GM18508 (cell line): Measurements from ENCODE around the gene CTNNBL1.

Source experiments
- ATAC-seq: cut with Tn5 transposase; IDR thresholded peaks from one replicate; pipeline ENCODE4 v1.9.1; 2021; ENCODE audit warnings: moderate number of reproducible peaks; ENCODE audit not compliant: insufficient read depth, unreplicated experiment

Gene CTNNBL1

GRCh38 chr20:37773291-37773826 is 79.5 kb downstream of the CTNNBL1 start:
- no peak for ATAC-seq

- ATAC-seq = no peak
Observed at GRCh38 chr20:37774156-37774555, 80.3 kb downstream of the CTNNBL1 start.

GRCh38 chr20:37775200-37775599 is 81.4 kb downstream of the CTNNBL1 start:
- ATAC-seq = no peak

GRCh38 chr20:37776049-37776448 is 82.2 kb downstream of the CTNNBL1 start:
- ATAC-seq = no peak

- no peak for ATAC-seq
Observed at GRCh38 chr20:37776526-37776925, 82.7 kb downstream of the CTNNBL1 start.

GRCh38 chr20:37777012-37777950 is 83.5 kb downstream of the CTNNBL1 start:
- ATAC-seq = no peak

GRCh38 chr20:37777988-37778659 is 84.3 kb downstream of the CTNNBL1 start:
- no peak for ATAC-seq

- no peak for ATAC-seq
Observed at GRCh38 chr20:37781626-37782025, 87.8 kb downstream of the CTNNBL1 start.

GRCh38 chr20:37786043-37786442 is 92.2 kb downstream of the CTNNBL1 start:
- no peak for ATAC-seq

GRCh38 chr20:37789408-37789807 is 95.6 kb downstream of the CTNNBL1 start:
- no peak for ATAC-seq

GRCh38 chr20:37790900-37791299 is 97.1 kb downstream of the CTNNBL1 start:
- ATAC-seq = no peak

- ATAC-seq = no peak
Observed at GRCh38 chr20:37796121-37796520, 102.3 kb downstream of the CTNNBL1 start.

- ATAC-seq = no peak
Observed at GRCh38 chr20:37796733-37797132, 102.9 kb downstream of the CTNNBL1 start.

GRCh38 chr20:37797669-37798175 is 103.9 kb downstream of the CTNNBL1 start:
- no peak for ATAC-seq

GRCh38 chr20:37798312-37798711 is 104.5 kb downstream of the CTNNBL1 start:
- ATAC-seq = no peak

GRCh38 chr20:37800618-37801017 is 106.8 kb downstream of the CTNNBL1 start:
- no peak for ATAC-seq

GRCh38 chr20:37801921-37802320 is 108.1 kb downstream of the CTNNBL1 start:
- ATAC-seq = no peak

GRCh38 chr20:37803438-37804307 is 109.8 kb downstream of the CTNNBL1 start:
- ATAC-seq = no peak

GRCh38 chr20:37804584-37805566 is 111.0 kb downstream of the CTNNBL1 start:
- peak; percentile 67 for ATAC-seq
